ENCODE measurements around the gene SIPA1L3.

DNA sequence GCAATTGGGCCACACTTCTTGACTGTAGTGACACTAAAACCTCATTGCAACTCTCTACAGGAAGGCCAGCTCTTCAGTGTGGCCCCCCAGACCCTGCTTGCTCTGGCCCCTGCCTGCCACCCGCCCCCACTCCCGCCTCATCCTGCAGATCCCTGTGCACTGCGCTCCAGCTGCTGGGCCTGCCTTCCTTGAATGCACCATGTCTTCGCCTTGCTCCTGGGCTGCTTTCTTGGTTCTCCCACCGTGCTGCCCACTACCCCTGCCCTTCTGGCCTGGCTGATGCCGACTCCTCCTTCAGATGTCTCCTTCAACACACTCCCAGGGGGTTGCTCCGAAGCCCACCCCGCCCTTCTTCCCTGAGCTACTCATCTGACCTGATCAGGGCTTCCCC lies 98.2 kb downstream of the SIPA1L3 start:
- TF ChIP-seq, protein P1, sequence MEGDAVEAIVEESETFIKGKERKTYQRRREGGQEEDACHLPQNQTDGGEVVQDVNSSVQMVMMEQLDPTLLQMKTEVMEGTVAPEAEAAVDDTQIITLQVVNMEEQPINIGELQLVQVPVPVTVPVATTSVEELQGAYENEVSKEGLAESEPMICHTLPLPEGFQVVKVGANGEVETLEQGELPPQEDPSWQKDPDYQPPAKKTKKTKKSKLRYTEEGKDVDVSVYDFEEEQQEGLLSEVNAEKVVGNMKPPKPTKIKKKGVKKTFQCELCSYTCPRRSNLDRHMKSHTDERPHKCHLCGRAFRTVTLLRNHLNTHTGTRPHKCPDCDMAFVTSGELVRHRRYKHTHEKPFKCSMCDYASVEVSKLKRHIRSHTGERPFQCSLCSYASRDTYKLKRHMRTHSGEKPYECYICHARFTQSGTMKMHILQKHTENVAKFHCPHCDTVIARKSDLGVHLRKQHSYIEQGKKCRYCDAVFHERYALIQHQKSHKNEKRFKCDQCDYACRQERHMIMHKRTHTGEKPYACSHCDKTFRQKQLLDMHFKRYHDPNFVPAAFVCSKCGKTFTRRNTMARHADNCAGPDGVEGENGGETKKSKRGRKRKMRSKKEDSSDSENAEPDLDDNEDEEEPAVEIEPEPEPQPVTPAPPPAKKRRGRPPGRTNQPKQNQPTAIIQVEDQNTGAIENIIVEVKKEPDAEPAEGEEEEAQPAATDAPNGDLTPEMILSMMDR (IDR thresholded peaks at IDR 0.05; ENCODE audit: low read length): no peak
- TF ChIP-seq EZH2phosphoT487 (IDR thresholded peaks at IDR 0.05; ENCODE audit: low read length): no peak
